GM19025 (cell line): ENCODE data around the gene CYP2B6.
"Not testable (repeated sequence)": the region's sequence is repeated elsewhere in the genome, so short reads cannot be mapped to it uniquely, and the experiment has no call there.

Experiments used
- ATAC-seq: cut with Tn5 transposase; IDR thresholded peaks from one replicate; pipeline ENCODE4 v1.9.1; 2021; ENCODE audit warnings: mild to moderate bottlenecking, low read depth, moderate library complexity; ENCODE audit not compliant: unreplicated experiment

The CYP2B6 gene

DNA sequence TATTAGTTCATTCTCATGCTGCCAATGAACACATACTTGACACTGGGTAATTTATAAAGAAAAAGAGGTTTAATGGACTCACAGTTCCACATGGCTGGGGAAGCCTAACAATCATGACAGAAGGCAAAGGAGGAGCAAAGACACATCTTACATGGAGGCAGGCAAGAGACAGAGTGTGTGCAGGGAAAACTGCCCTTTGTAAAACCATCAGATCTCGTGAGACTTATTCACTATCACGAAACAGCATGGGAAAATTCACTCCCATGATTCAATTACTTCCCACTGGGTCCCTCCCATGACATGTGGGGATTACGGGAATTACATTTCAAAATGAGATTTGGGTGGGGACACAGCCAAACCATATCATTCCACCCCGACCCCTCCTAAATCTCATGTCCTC is 11.3 kb upstream of the CYP2B6 start:
- ATAC-seq: not testable (repeated sequence)

- not testable (repeated sequence) for ATAC-seq
Measured at GRCh38 chr19:40980743-40981442, 10.2 kb upstream of the CYP2B6 start.

DNA sequence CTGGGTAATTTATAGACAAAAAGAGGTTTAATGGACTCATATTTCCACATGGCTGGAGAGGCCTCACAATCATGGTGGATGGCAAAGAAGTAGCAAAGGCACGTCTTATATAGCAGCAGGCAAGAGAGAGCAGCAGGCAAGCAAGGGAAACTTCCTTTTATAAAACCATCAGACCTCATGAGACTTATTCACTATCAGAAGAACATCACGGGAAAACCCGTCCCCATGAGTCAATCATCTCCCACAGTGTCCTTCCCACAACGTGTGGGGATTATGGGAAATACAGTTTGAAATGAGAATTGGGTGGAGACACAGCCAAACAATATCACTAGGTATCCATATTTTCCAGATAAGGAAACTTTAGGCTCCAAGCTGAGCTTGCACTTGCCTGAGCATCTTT is 9.5 kb upstream of the CYP2B6 start:
- no peak for ATAC-seq

GRCh38 chr19:40982594-40983101 is 8.4 kb upstream of the CYP2B6 start:
- no peak for ATAC-seq

DNA sequence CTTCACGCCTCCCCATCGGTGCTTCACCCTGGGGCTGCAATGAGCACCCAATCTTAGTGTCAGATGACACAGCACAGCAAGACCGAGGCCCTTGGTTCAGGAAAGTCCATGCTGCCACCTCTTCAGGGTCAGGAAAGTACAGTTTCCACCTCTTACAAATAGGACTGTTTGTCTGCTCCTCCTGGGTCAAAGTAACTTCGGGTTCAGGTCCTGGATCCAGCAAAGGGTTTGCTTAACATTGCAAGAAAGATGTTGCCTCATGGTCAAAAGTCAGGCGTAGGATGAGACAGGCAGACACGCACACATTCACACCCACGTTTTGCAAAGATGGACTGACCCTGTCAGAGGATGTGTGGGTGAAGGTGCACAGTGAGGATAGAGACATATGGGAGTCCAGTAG is 1.6 kb upstream of the CYP2B6 start:
- no peak for ATAC-seq

DNA sequence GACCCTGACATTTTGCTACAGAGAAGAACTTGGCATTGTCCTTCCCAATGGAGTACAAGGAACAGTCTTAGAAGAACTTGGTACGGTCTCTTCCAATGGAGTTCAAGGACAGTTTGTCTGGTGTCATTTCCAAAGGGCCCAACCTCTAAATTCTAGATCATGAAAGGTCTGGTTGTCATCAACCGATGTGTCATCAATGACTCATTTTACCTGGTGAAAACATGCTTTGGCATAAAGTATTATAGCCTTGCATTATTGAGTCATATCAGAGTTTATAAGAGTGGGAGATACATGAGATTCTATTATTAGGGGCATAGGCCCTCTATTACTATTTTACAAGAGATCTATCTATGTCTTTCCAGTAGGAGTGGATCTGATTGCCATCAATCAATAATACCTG is 4.3 kb downstream of the CYP2B6 start:
- no peak for ATAC-seq

DNA sequence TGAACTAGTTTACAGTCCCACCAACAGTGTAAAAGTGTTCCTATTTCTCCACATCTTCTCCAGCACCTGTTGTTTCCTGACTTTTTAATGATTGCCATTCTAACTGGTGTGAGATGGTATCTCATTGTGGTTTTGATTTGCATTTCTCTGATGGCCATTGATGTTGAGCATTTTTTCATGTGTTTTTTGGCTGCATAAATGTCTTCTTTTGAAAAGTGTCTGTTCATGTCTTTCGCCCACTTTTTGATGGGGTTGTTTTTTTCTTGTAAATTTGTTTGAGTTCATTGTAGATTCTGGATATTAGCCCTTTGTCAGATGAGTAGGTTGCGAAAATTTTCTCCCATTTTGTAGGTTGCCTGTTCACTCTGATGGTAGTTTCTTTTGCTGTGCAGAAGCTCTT is 7.9 kb downstream of the CYP2B6 start:
- not testable (repeated sequence) for ATAC-seq

DNA sequence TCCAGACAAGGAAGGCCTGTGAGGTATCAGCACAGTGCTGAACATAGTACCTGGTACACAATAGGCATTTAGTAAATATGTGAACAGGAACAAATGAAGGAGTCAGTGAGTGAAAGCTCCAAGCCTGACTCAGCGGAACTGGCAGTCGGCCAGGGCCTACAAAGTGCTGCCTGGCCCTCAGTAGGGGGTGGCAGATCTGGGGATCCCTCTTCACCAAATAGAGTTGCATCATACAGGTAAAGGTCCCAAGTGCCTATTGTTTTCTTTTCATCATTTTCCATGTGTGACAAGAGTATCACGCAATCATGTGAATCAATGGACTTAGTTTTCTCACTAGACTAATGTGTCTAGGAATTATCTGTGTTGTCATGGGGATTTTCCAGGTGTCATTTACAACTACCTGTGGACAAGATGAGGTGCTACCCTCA is 9.2 kb downstream of the CYP2B6 start:
- ATAC-seq: no peak

GRCh38 chr19:41001243-41001971 is 10.3 kb downstream of the CYP2B6 start:
- ATAC-seq: no peak

DNA sequence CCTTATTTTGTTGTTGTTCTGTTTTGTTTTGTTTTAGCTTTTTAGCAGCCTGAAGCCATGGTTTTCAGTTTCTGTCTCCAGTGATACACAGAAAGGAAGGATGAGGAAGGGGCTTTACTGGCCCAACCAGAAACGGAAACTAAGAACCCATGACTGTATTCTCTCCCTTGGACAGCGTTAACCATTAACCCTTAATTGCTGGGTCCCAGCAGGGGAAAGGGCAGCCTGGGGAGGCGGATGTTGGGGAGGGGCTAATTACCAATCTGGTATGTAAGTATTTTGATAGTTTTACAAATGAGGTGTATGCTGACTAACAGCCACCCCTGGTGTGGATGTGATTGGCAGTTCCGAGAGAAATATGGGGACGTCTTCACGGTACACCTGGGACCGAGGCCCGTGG is 12.6 kb downstream of the CYP2B6 start:
- ATAC-seq: not testable (repeated sequence)

DNA sequence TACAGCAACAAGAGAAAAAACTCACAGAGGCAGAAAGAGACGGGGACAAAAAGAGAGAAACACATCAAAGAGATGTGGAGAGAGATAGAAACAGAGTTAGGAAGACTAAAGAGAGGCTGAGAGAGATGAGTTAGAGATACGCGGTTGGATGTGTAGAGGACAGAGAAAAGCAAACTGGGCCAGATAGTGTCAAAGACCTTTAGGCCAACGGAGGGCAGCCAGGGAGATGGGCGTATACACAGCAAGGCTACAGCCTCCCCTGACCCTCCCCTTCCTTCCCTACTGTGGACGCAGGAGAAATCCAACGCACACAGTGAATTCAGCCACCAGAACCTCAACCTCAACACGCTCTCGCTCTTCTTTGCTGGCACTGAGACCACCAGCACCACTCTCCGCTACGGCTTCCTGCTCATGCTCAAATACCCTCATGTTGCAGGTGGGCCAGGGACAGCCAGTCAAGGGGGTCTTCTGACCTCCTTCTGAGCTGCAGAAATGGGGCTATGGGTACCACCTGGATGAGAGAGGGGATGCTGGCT is 18.7 kb downstream of the CYP2B6 start:
- no peak for ATAC-seq

GRCh38 chr19:41013359-41013758 is 22.3 kb downstream of the CYP2B6 start:
- ATAC-seq: no peak

GRCh38 chr19:41014643-41015042 is 23.6 kb downstream of the CYP2B6 start:
- ATAC-seq: no peak

GRCh38 chr19:41016488-41017071 is 25.5 kb downstream of the CYP2B6 start:
- ATAC-seq: no peak

GRCh38 chr19:41018736-41019290 is 27.7 kb downstream of the CYP2B6 start:
- ATAC-seq: no peak

DNA sequence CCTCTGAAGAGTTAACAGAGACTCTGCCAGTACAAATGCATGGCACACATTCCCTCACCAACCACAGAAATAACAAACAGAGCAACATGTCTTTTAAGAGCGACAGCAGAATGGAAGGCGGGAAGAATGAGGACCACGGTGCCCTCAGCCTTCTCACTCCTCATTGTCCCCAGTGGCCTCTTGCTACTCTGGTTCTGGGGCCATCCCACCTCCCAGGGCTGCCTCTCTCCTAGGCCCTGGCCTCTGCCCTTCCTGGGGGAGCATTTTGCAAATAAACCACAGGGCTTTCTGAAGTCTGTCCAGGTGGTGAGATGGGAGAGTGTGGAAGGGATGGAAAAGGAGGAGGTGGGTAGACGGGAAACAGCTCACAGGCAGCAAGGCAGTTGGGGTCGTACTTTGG is 28.3 kb downstream of the CYP2B6 start:
- no peak for ATAC-seq

DNA sequence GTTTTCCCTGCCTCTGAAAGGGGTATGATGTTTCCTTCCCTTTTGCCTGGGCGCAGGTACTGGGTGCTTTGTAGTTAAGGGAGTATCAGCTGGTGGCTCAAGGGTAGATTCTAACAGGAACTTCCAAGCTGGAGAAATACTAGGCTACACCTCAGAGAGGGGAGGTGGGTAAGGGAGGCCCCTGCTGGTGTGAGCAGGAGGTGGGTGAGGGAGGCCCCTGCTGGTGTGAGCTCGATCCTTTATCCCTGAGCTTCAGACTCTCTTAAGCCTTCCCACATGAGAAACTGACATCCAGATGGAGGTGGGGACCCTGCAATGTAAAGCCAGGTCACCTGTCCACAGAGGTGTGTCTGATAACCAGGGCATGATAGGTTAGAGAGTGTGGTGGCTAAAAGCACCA is 32.1 kb downstream of the CYP2B6 start:
- no peak for ATAC-seq

DNA sequence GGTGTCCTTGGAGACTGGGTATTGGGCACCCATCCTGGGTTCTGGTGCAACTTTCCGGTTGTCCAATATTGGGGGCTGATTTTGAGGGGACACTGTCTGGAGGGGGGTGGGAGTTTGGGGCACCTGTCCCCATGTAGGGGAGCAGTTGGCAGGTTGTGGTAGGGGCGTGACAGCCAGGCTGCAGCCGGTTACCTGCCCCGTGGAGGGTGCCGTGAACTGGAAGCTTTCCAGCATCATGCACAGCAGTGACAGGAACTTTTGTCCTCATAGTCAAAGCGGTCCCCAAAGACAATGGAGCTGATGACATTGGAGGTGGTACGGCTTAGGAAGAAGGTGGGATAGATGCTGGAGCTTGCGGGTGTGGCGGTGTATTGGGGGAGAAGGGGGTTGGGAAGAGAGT is 34.3 kb downstream of the CYP2B6 start:
- ATAC-seq: no peak

DNA sequence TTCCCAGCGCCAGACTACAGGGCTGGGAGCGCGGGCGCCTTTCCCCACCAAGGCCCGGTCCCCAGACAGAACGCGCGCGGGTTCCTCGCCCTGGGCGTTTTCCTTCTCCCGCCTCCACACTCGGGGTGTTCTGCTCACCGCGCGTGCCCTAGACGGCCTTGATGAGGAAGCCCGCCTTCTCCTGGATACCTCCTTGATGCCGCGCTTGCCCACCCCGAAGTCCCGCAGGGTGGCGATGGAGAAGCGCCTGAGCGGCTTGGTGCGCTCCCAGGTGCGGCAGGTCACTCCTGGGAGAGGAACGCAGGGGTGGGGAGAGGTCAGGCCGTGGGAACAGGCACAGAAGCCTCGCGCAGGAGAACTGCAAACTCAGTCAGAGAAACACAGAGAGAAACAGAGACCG is 34.8 kb downstream of the CYP2B6 start:
- no peak for ATAC-seq

DNA sequence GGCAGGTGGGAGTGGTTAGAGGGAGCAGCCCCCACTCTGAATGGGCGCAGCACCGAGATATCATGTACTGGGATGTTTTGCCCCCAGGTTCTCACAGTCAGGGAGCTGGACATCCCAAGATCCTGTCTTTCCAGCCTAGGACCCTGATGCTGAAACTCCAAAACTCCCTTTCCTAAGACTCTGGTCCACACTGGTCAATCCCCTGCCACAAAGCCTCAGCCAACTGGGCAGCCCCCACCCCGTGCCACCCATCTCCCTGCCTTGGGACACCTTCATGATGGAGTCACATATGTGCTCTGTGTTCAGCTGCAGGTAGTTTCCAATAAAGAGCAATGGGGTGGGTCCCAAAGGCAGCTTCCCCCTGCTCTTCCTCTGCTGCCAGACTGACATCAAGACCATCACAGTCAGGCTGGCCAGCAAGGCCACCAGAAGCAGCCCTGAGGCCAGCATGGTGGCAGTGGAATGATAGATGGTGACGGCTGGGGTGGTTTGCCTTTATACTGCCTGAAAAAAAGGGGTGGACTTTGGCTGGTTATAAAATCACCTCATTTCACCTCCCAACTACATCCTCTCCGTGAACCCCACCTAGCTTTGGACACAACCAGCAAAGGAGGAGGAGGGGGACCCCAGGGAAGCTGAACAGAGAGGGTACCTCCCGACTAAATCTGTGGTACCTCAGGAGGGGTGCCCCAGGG is 36.3 kb downstream of the CYP2B6 start:
- no peak for ATAC-seq
